Left lobe of liver (tissue), 2 donors: ENCODE measurements around the gene IGF1. TPM values are rescaled to one million over a fixed set of nuclear protein-coding genes. Genes with fewer than 3 reads are reported as not detected.

ENCODE experiments used
- ATAC-seq: fragments of 200-7000 bp; cut with Tn5 transposase; one replicate; pipeline ENCODE4 v1.9.1; 2020; ENCODE audit warnings: mild to moderate bottlenecking, moderate library complexity
- DNase-seq: peaks from one replicate; pipeline ENCODE4 v3.0.0-alpha.2; 2020; ENCODE audit warnings: low spot score
- total RNA-seq: library from RNA; stranded (reverse); gene quantifications from one replicate; pipeline ENCODE4 v1.2.1, GENCODE V29; 2021
- donor health status: DM: no; HTN: no; CAD: no; lungs with moderate emphysema.
- donor health status: DM: no; HTN: yes; CAD: no.

Gene IGF1
- total RNA-seq, 1 donor from 2014 or later = 37.3 TPM

- ATAC-seq (no peak), DNase-seq (no peak)
Observed at GRCh38 chr12:102498471-102498870, 18.1 kb upstream of the IGF1 start.

- DNase-seq (no peak), ATAC-seq (no peak)
Observed at GRCh38 chr12:102497743-102498142, 17.4 kb upstream of the IGF1 start.

- no peak for DNase-seq
- ATAC-seq = no peak
Observed at GRCh38 chr12:102496591-102496990, 16.2 kb upstream of the IGF1 start.

GRCh38 chr12:102487226-102487625 is 6.9 kb upstream of the IGF1 start:
- no peak for ATAC-seq

GRCh38 chr12:102486153-102486552 is 5.8 kb upstream of the IGF1 start:
- DNase-seq (no peak), ATAC-seq (peak; percentile 70)

More at GRCh38 chr12:102487226-102487625, 6.9 kb upstream of the IGF1 start:
- DNase-seq = no peak

- peak; percentile 60 for DNase-seq
- ATAC-seq = peak; percentile 65
Observed at GRCh38 chr12:102484428-102484958, 4.1 kb upstream of the IGF1 start.

GRCh38 chr12:102484017-102484416 is 3.7 kb upstream of the IGF1 start:
- DNase-seq (no peak), ATAC-seq (no peak)

- ATAC-seq (no peak), DNase-seq (no peak)
Observed at GRCh38 chr12:102483466-102483865, 3.1 kb upstream of the IGF1 start.

GRCh38 chr12:102481705-102482425 is 1.5 kb upstream of the IGF1 start:
- DNase-seq (no peak), ATAC-seq (peak; percentile 57)

- ATAC-seq (no peak), DNase-seq (no peak)
Observed at GRCh38 chr12:102479939-102480338, 424 bp downstream of the IGF1 start.

GRCh38 chr12:102479099-102479885 is 1.1 kb downstream of the IGF1 start:
- DNase-seq (no peak), ATAC-seq (peak; percentile 32)

- no peak for DNase-seq
- peak; percentile 60 for ATAC-seq
Observed at GRCh38 chr12:102478405-102479098, 1.8 kb downstream of the IGF1 start.

GRCh38 chr12:102475355-102475754 is 5.0 kb downstream of the IGF1 start:
- no peak for DNase-seq
- ATAC-seq = no peak

GRCh38 chr12:102474438-102475064 is 5.8 kb downstream of the IGF1 start:
- no peak for DNase-seq
- ATAC-seq = no peak

GRCh38 chr12:102472496-102472895 is 7.9 kb downstream of the IGF1 start:
- DNase-seq = no peak

GRCh38 chr12:102471556-102471955 is 8.8 kb downstream of the IGF1 start:
- DNase-seq (no peak), ATAC-seq (no peak)

More at GRCh38 chr12:102472496-102472895, 7.9 kb downstream of the IGF1 start:
- no peak for ATAC-seq

GRCh38 chr12:102470945-102471344 is 9.4 kb downstream of the IGF1 start:
- ATAC-seq = no peak
- DNase-seq = no peak

- no peak for ATAC-seq
- no peak for DNase-seq
Observed at GRCh38 chr12:102468261-102468915, 12.0 kb downstream of the IGF1 start.

GRCh38 chr12:102465762-102466560 is 14.4 kb downstream of the IGF1 start:
- ATAC-seq (no peak), DNase-seq (no peak)
